Peyer's patch (tissue), 4 donors: ENCODE data around the gene ARL4A.

Source experiments
- POLR2A ChIP-seq, 2 donors: fragments of 450-650 bp; IDR thresholded peaks; one replicate each; pipeline ENCODE4 v1.5.1; 2017; ENCODE audit warnings: antibody characterized with exemption in 2 of 2, mild to moderate bottlenecking in 2 of 2, moderate library complexity in 2 of 2
- TF ChIP-seq, protein P1 (sequence below), 6 experiments: fragments of 450-650 bp in 4 of 6; fragments of 200-600 bp in 2 of 6; sonication (generic) in 1 of 6; IDR thresholded peaks; one replicate each; pipeline ENCODE4 v1.5.1; 2017 to 2019; ENCODE audit warnings: antibody characterized with exemption in 6 of 6, mild to moderate bottlenecking in 3 of 6, moderate library complexity in 1 of 6

- TF ChIP-seq, protein P1, sequence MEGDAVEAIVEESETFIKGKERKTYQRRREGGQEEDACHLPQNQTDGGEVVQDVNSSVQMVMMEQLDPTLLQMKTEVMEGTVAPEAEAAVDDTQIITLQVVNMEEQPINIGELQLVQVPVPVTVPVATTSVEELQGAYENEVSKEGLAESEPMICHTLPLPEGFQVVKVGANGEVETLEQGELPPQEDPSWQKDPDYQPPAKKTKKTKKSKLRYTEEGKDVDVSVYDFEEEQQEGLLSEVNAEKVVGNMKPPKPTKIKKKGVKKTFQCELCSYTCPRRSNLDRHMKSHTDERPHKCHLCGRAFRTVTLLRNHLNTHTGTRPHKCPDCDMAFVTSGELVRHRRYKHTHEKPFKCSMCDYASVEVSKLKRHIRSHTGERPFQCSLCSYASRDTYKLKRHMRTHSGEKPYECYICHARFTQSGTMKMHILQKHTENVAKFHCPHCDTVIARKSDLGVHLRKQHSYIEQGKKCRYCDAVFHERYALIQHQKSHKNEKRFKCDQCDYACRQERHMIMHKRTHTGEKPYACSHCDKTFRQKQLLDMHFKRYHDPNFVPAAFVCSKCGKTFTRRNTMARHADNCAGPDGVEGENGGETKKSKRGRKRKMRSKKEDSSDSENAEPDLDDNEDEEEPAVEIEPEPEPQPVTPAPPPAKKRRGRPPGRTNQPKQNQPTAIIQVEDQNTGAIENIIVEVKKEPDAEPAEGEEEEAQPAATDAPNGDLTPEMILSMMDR (IDR thresholded peaks at IDR 0.05): no peak
- TF ChIP-seq POLR2A (IDR thresholded peaks at IDR 0.05): no peak
Measured at GRCh38 chr7:12661581-12661980, 25.9 kb upstream of the ARL4A start.
